A549 (cell line): ENCODE data around the gene NOXA1.

Source experiments
- CEBPB ChIP-seq, 2 experiments: fragments of >200 bp in 1 of 2; sonication (Bioruptor Twin) in 1 of 2; formaldehyde crosslinking in 1 of 2; IDR thresholded peaks; 2 replicates each; pipeline ENCODE4 v1.6.1; 2012 to 2016
- CTCF ChIP-seq: fragments of >200 bp; sonication (Bioruptor Twin); formaldehyde crosslinking; IDR thresholded peaks from 3 replicates; pipeline ENCODE4 v1.5.1; 2016
- JUN ChIP-seq, 2 experiments: fragments of >200 bp; sonication (Bioruptor Twin); formaldehyde crosslinking; IDR thresholded peaks; 2 replicates in 1 of 2; 3 replicates in 1 of 2; pipeline ENCODE4 v1.6.1; 2016 to 2017
- NFE2L2 ChIP-seq: fragments of 150-350 bp; conservative IDR thresholded peaks from 2 replicates; pipeline ENCODE4 v1.6.1; 2014; ENCODE audit warnings: low read length
- NPAS2 ChIP-seq: fragments of 250-450 bp; sonication (Bioruptor Pico); IDR thresholded peaks from 2 replicates; pipeline ENCODE4 v1.8.0; 2022; ENCODE audit warnings: mild to moderate bottlenecking, moderate library complexity, borderline replicate concordance
- NR3C1 ChIP-seq: fragments of >200 bp; sonication (Bioruptor Twin); formaldehyde crosslinking; IDR thresholded peaks from 3 replicates; pipeline ENCODE4 v1.6.1; 2017
- PBX3 ChIP-seq: IDR thresholded peaks from 2 replicates; pipeline ENCODE4 v1.6.1; 2012
- POLR2A ChIP-seq: IDR thresholded peaks from 2 replicates; pipeline ENCODE4 v1.6.1; 2012; ENCODE audit warnings: mild to moderate bottlenecking, low read length
- TP53 ChIP-seq: fragments of 250-450 bp; sonication (Bioruptor Pico); IDR thresholded peaks from 2 replicates; pipeline ENCODE4 v1.5.0; 2021; ENCODE audit warnings: mild to moderate bottlenecking, moderate library complexity
- ZFP36 ChIP-seq: fragments of 450-650 bp; IDR thresholded peaks from 2 replicates; pipeline ENCODE4 v1.6.1; 2014; ENCODE audit warnings: borderline replicate concordance; ENCODE audit not compliant: partially characterized antibody
- TF ChIP-seq, protein P1 (sequence below): IDR thresholded peaks from 2 replicates; pipeline ENCODE4 v1.6.1; 2012

DNA sequence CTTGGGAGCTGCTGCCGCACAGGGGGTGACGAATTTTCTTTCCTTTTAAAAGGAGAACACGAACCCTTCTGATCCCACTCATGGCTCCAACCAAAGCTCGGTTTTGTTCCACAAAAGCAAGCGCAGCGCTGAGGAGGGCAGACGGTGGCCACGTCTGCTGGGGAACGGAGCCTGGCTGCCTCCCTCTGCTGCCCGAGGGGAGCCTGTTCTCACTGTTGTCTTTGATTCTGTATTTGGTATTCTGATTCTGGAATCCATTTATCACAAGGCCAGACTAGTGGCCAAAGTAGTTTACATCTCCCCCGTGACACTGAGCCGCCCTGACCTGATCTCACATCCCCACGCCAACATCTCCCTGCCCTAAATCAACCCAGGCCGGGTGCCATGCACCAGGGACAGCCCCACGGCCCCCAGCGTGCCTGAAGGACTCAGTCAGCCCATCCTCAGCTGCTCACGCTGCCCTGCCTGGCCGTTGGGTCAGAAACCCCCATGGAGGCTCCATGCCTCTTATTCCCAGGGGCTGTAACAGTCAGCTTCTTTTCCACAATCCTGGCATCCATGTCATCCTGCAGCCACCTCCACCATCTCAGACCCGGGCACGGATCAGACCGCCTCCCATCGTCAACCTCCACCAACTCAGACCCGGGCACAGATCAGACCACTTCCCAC lies 42.7 kb downstream of the NOXA1 start:
- TF ChIP-seq, protein P1, sequence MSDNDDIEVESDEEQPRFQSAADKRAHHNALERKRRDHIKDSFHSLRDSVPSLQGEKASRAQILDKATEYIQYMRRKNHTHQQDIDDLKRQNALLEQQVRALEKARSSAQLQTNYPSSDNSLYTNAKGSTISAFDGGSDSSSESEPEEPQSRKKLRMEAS = no peak
- TF ChIP-seq CTCF (no peak), NFE2L2 (no peak), PBX3 (no peak), ZFP36 (no peak), TP53 (no peak), CEBPB (IDR thresholded peaks at IDR 0.05) (no peak), POLR2A (no peak), JUN (IDR thresholded peaks at IDR 0.05) (no peak), NR3C1 (no peak), NPAS2 (CRISPR knock-in tag) (no peak)
